Astrocyte (in vitro differentiated cells and primary cell): ENCODE results near the gene BICC1.

Experiments used
- CTCF ChIP-seq: IDR thresholded peaks from 2 replicates; pipeline ENCODE4 v1.5.1; 2011; ENCODE audit warnings: low read depth, mild to moderate bottlenecking, inconsistent platforms, low read length, moderate library complexity; ENCODE audit not compliant: insufficient read depth
- EZH2 ChIP-seq: IDR thresholded peaks from 2 replicates; pipeline ENCODE4 v1.6.1; 2012; ENCODE audit warnings: mild to moderate bottlenecking, low read length, inconsistent platforms; ENCODE audit not compliant: insufficient read depth

- TF ChIP-seq CTCF (no peak), EZH2 (no peak)
Observed at GRCh38 chr10:58666024-58666423, 153.4 kb downstream of the BICC1 start.
